Brain microvascular endothelial cell (primary cell): Measurements from ENCODE around the gene EPHB2.

ENCODE experiments used
- DNase-seq: peaks from one replicate; pipeline ENCODE4 v3.0.0-alpha.2; 2020
- H3K27ac ChIP-seq: fragments of 250-450 bp; sonication (Bioruptor Pico); 2 replicates; pipeline ENCODE4 v1.5.1; 2020; ENCODE audit warnings: mild to moderate bottlenecking, moderate library complexity
- H3K27me3 ChIP-seq: fragments of 250-450 bp; sonication (Bioruptor Pico); replicated peaks from 2 replicates; pipeline ENCODE4 v1.5.1; 2020; ENCODE audit warnings: mild to moderate bottlenecking
- H3K36me3 ChIP-seq: fragments of 250-450 bp; sonication (Bioruptor Pico); replicated peaks from 2 replicates; pipeline ENCODE4 v1.5.1; 2020; ENCODE audit warnings: mild to moderate bottlenecking
- H3K4me3 ChIP-seq: 2 replicates; pipeline ENCODE4 v1.5.1; 2011; ENCODE audit warnings: low read depth, mild to moderate bottlenecking, control low read depth, low read length, moderate library complexity
- in situ Hi-C: cut with HindIII; loops from 2 replicates; pipeline ENCODE4 v1.10.0; 2017; ENCODE audit warnings: low sequenced_read_pairs, low pct_ligation_motif_present
- TF ChIP-seq, protein P1 (sequence below): IDR thresholded peaks from 2 replicates; pipeline ENCODE4 v1.5.1; 2011; ENCODE audit warnings: low read depth, mild to moderate bottlenecking, moderate library complexity, low read length, control low read depth, inconsistent platforms; ENCODE audit errors: missing control alignments

Gene EPHB2

DNA sequence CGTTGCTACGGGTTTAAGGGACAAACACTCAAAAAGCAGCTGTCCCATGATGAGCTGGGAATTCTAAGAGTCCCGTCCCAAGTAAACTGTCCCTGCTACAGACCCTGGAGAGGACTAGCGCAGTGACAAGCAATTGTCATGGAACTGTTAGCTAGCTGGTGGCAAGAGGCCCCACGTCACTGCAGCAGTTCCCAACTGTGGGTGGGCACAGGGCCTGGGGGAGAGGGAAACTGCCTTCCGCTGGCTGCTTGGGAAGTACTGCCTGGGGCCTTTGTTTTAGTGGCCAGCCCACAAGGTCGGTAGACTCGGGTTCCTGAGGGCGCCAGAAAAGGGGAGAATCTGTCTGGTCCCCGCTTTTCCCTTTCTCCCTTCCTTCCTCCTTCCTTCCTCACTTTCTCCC lies 164.6 kb downstream of the EPHB2 start:
- no peak overlapping the region for H3K4me3 ChIP-seq
- in situ Hi-C loops = loop anchor here (25.0 kb wide), 1 partner anchor 188 kb away; no protein-coding TSS in a partner anchor
- TF ChIP-seq, protein P1, sequence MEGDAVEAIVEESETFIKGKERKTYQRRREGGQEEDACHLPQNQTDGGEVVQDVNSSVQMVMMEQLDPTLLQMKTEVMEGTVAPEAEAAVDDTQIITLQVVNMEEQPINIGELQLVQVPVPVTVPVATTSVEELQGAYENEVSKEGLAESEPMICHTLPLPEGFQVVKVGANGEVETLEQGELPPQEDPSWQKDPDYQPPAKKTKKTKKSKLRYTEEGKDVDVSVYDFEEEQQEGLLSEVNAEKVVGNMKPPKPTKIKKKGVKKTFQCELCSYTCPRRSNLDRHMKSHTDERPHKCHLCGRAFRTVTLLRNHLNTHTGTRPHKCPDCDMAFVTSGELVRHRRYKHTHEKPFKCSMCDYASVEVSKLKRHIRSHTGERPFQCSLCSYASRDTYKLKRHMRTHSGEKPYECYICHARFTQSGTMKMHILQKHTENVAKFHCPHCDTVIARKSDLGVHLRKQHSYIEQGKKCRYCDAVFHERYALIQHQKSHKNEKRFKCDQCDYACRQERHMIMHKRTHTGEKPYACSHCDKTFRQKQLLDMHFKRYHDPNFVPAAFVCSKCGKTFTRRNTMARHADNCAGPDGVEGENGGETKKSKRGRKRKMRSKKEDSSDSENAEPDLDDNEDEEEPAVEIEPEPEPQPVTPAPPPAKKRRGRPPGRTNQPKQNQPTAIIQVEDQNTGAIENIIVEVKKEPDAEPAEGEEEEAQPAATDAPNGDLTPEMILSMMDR = no peak
- no peak overlapping the region for H3K27ac ChIP-seq
- no peaks in the 10 kb centered on the region for H3K27me3 ChIP-seq
- DNase-seq = no peak
- no peaks in the 10 kb centered on the region for H3K36me3 ChIP-seq

DNA sequence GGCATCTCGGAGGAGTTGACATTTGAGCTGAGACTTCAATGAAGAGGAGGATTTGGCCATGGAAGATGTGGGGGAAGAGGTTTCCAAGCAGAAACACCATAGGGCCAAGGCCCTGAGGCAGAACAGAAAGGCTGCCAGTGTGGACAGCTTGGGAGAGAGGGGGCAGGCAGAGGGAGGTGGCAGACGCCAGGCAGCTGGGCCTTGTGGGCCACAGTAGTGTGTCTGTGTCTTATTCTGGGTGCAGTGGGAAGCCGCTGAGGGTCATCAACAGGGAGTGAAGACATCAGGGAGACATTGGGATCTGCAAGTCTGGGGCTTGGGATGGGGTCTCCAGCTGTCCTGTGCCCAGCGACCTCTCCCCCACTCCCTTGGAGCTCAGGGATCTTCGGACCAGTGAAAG lies 165.2 kb downstream of the EPHB2 start:
- Histone ChIP-seq H3K4me3 (no peak overlapping the region), H3K36me3 (no peaks in the 10 kb centered on the region), H3K27ac (no peak overlapping the region), H3K27me3 (no peaks in the 10 kb centered on the region)
- in situ Hi-C loops = loop anchor here (25.0 kb wide), 1 partner anchor 189 kb away; no protein-coding TSS in a partner anchor
- no peak for DNase-seq
- TF ChIP-seq, protein P1 = no peak

GRCh38 chr1:22876359-22877111 lies 165.9 kb downstream of the EPHB2 start:
- TF ChIP-seq, protein P1 = no peak
- H3K36me3 ChIP-seq = no peaks in the 10 kb centered on the region
- in situ Hi-C loops = loop anchor here (25.0 kb wide), 1 partner anchor 189 kb away; no protein-coding TSS in a partner anchor
- peak; percentile 52 for DNase-seq
- H3K4me3 ChIP-seq = no peak overlapping the region
- H3K27ac ChIP-seq = no peak overlapping the region
- no peaks in the 10 kb centered on the region for H3K27me3 ChIP-seq

GRCh38 chr1:22877112-22877915 lies 166.7 kb downstream of the EPHB2 start:
- in situ Hi-C loops = loop anchor here (25.0 kb wide), 1 partner anchor 190 kb away; no protein-coding TSS in a partner anchor
- TF ChIP-seq, protein P1 = no peak
- Histone ChIP-seq H3K4me3 (no peak overlapping the region), H3K27ac (no peak overlapping the region), H3K36me3 (no peaks in the 10 kb centered on the region), H3K27me3 (no peaks in the 10 kb centered on the region)
- DNase-seq = no peak

- no peak for DNase-seq
- H3K4me3 ChIP-seq = no peak overlapping the region
- no peaks in the 10 kb centered on the region for H3K36me3 ChIP-seq
- TF ChIP-seq, protein P1 = no peak
- H3K27ac ChIP-seq = no peak overlapping the region
- no peaks in the 10 kb centered on the region for H3K27me3 ChIP-seq
- in situ Hi-C loops = loop anchor here (25.0 kb wide), 1 partner anchor 191 kb away; no protein-coding TSS in a partner anchor
Measured at GRCh38 chr1:22877980-22878379, 167.3 kb downstream of the EPHB2 start.
